Left renal cortex interstitium (tissue), 4 donors: ENCODE results near the gene PPFIBP2. TPM values are rescaled to one million over a fixed set of nuclear protein-coding genes. Genes with fewer than 3 reads are reported as not detected.

Experiments used
- DNase-seq, 4 donors: peaks; one replicate each; pipeline ENCODE4 v3.0.0-alpha.2; 2013; ENCODE audit warnings: low read depth in 4 of 4, low spot score in 2 of 4, missing footprints in 1 of 4
- polyA plus RNA-seq, 4 donors: library from polyadenylated mRNA; unstranded; fragments of 120-200 nt; gene quantifications; one replicate each; pipeline ENCODE4 v1.2.1, GENCODE V29; 2013; ENCODE audit not compliant: insufficient read length in 4 of 4

The PPFIBP2 gene
- polyA plus RNA-seq, result 10 to 100 TPM; 38.2 to 73.3 (median 61.1) TPM

DNA sequence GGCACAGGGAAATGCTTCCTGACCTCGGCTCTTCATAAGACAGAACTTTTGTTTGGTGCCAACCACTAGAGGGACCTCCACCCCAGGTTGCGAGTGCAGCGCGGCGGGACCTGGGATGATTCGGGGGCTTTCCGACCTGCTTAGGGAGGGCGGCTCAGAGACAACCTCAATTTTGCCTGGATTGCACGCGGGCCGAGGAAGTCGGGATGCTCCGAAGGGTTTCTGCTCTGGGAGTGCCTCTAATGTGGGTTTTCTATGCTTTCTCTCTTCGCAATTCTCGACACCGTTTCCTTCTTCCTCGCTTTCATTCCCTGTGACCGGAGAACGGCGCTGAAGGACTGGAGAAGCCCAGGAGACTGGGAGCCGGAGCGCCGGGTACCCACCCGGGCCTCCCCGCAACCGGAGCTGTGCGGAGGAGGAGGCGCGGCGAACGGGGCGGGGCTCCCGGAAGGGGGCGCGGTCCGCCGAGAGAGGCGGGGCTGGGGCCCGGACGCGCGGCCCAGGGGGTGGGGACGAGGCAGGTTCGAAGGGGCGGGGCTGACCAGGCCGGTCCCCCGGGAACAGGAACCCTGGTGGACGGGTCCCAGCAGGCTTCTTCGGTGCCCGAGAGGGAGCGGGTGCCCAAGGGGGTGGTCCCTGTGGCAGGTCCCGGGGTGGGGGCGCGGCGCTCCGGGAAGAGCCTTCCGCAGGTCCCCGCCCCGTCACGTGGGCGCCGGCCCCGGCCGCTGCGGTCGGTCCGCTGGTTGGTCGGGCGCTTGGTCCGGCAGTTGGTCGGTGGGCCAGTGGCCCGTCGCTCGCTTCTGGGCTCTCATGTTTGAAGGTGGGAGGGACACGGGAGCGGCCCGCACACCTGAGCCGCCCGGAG is at the start of gene PPFIBP2:
TSS of gene PPFIBP2 (plus strand) at position 766 of the 865 bp plus-strand sequence. CDS start 35,477 bp downstream, outside the sequence.
- DNase-seq, result peak; percentile 60 to 67 (median 63)

DNA sequence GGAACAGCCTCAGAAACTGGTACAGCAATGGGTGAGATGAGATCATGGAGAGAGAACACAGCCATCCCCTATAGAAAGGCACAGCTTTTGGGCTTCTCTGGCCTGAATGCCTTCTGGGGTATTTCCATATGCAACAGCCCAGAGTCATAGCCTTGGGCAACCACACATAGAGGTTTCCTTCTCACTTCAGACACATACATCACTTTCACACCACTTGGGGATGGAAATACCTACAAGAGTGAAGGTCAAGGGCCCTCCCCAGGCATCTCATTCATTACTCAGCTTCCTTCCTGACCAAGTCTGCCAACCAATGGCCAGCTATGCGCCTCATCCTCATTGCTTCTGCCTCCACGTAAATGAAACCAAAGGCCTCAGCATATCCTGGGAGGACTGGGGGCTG is 46.1 kb upstream of the PPFIBP2 start:
- no peak for DNase-seq

DNA sequence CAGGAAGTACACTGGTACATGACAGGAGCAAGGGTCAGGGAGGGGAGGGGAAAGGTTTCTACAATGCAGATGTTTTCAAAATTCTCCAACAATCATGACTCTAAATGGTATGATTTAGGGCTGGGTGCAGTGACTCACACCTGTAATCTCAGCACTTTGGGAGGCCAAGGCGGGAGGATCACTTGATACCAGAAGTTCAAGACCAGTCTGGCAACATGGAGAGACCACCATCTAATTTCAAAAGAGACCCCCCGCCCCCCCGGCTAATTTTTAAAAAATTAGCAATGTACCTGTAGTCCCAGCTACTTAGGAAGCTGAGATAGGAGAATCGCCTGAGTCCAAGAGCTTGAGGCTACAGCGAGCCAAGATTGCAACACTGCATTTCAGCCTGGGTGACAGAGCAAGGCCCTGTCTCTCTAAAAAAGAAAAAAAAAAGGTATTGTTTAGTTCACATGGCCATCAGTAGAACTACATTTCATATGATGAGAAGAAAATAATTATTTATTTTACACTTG is 44.4 kb upstream of the PPFIBP2 start:
- no peak for DNase-seq

DNA sequence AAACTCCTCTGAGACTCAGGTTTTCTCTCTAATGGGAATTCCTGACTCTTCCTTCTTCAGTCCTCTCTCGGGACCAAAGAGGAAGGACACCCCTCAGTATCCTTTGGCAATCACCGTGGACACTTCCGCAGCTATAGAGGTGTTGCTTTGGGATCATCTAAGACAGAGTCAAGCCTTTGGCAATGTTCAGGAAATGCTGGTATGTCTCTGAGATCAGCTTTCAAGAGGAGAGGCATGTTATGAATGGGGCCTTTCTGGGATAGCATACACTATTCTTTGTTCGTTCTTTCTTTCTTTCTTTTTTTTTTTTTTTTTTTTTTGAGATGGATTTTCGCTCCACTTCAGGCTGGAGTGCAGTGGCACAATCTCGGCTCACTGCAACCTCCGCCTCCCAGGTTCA is 42.7 kb upstream of the PPFIBP2 start:
- no peak for DNase-seq

DNA sequence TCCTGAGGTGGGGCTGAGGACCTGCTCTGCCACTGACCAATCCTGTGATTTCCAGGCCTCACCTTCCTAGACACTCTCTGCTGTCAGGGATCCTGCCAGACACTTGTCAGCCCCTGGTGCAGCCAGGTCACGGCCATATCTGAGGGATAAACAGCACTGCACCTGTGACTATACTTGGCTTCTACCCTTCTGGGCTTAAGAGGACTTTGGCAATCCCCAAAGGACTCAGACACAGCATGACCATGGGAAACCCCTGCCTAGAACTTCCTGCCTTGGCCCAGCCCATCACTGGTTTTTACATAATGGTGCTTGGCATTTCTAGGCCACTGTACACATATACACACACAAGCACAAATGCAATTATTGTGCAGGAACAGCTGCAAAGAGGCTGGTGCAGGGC is 40.1 kb upstream of the PPFIBP2 start:
- DNase-seq, result no peak

DNA sequence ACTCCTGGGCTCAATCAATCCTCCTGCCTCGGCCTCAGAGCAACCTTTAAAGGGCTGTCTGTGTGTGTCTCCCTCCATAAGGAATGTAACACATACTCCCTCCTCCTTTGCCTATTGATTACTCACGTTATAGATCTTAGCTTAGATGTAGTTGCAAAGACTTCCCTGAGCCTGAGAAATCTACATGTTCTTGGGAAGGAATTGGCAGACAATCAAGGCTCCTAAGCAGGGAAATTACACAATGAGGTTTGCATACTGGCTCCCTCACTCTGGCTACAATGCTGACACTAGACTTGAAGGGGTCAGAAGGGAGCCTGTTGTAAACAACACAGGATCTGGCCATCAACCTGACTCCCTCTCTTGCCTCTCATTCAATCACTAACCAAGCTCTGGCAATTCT is 33.7 kb upstream of the PPFIBP2 start:
- DNase-seq, result no peak

DNA sequence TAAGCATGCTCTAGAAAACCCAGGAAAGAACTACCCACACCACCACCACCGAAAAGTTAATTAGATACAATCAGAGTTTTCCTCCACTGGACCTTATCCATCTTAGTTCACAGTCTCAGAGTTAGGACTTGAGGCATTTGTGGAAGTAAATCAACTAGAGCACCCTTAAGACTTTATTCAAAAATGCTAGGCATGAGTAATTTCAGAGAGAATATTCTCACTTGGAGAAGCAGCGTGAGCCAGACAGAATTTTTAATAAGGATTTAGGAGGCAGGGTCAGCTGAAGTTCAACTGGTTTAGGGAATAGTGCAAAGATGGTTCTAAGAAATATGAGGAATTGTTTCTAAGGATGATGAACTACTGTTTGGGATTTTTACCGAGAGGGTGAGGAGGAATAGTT is 29.7 kb upstream of the PPFIBP2 start:
- DNase-seq, result no peak

DNA sequence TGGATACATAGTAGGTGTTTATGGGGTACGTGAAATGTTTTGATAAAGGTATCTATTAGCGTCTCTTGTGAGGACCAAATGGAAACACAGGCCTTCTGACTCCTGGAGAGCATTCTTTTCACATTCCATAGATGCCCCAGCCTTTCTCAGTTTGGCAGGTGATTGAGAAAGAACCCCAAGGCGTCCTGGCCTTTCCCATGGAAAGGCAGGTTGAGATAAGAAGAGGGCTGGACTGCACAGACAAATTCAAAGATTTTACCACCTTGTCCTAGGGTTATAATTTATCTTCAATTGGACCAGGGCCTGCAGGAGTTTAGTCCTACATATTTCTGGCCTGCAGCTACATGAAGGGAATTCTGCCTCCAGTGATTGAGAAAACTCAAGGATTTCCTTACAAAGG is 29.2 kb upstream of the PPFIBP2 start:
- DNase-seq, result no peak

DNA sequence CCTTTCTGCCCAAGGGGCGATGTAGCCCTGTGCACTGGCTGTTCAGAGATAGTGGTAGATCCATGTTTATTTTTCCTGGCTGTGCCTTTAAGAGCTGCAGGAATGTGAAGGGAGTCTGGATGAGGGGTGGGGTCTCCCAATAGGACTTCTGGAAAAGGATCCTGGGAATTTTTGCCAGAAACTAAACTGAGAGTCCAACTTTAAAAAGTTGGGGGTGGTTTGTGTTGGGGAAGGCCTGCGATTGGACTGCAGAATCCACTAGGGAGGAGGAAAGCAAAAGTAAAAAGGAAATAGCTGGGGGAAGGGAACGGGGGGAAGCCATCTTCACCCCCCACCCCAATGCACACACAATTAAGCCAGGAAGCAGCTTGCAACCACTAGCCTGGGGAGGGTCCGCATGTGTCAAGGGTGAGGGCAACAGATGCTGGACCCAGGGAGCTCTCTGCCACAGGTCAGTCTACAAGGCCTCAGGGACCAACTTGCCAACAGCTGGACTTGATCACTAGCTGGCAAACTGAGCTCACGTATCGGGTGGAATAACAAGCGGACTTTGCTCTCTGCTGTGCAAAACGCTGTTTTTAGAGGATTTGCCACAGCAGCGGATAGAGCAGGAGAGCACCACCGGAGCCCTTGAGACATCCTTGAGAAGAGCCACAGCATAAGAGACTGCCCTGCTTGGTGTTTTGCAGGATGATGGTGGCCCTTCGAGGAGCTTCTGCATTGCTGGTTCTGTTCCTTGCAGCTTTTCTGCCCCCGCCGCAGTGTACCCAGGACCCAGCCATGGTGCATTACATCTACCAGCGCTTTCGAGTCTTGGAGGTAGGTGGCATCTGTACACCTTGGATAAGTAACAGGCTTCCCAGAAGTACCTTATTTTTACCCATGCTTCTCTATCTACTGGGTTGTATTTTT is 28.4 kb upstream of the PPFIBP2 start, which contains the start of gene OLFML1:
TSS of gene OLFML1 (plus strand) at position 321 of the 912 bp plus-strand sequence. CDS start at position 691, 370 bp downstream.
- DNase-seq, result peak in 3 of 4 donors; percentile 30 to 50 (median 45)

DNA sequence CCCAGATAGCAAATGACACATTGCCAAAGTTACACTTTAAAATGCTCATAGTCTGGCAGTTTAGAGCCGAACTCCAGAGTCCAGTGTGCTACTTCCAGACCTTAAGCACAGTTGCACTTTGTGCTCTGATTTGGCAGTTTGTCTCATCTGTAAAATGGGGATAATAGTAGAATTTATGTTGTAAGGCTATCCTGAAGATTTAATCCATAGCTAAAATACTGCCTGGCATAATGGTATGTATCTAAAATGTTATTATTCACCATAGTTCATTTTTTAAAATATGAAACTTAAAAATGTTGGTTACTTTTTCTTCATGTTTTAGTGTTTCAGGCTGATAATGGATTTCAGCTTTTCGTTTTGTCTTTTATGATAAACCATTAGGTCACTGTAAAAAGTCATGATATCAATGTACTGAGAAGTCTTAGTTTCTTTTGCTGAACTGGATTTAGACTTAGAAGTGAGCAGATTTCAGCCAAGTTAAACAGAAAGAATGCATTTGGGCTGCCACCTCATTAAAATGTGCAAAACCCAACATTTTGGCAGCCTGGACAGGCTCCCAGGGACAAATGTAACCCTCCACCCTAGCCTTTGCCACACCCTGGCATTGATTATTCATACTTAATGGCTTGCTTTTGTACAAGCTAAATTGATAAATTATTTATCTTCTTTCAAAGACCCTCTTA is 27.6 kb upstream of the PPFIBP2 start:
- no peak for DNase-seq

DNA sequence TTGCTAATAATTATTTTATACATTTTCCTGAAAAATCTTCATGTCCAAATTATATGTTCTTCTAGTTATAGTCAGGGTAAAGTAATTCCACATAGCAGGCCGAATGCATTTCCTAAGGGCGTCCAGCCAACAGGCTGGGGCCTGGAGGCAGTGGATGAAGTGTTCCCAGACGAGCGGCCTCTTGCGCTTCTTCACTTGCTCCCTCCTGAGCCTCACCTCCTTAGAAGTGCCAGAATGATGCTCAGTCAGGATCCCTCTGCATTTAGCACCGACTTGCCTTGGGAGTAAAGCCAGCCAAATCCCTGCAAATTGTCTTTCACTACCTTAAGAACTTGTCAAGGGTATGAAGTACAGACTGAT is 27.0 kb upstream of the PPFIBP2 start:
- no peak for DNase-seq

DNA sequence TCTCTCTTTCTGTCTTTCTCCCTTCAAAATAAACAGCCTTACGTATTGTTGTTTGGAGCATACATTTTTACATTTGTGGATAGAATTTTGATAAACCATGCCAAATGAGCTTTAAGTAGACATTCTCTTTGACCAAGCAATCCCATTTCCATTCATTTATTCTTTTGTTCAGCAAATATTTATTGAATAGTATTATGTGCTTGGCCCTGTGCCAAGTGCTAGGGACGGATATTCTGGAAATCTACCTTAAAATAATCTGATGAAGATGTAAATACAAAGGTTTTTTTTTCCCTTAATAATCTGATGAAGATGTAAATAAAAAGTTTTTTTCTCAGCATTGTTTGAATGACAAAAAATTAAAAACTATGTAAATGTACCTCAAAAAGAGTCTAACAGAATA is 26.4 kb upstream of the PPFIBP2 start:
- DNase-seq, result no peak

DNA sequence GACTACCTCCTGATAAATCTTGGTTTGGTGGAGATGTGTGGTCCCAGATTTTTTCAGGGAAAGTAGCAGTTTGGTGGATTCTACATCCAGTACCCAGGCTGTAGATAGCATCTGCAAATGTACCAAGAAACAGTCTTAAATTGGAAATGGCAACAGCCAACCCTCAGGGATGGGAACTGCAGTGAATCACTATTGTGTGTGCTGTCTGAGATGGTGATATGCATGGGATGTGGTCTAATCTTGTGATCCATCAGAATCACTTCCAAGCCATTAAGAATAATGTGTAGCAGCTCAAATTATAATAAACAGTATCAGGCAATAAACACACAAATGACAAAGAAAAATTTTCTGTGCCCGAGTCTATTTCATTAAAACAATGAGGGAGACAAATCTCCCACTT is 25.1 kb upstream of the PPFIBP2 start:
- no peak for DNase-seq

DNA sequence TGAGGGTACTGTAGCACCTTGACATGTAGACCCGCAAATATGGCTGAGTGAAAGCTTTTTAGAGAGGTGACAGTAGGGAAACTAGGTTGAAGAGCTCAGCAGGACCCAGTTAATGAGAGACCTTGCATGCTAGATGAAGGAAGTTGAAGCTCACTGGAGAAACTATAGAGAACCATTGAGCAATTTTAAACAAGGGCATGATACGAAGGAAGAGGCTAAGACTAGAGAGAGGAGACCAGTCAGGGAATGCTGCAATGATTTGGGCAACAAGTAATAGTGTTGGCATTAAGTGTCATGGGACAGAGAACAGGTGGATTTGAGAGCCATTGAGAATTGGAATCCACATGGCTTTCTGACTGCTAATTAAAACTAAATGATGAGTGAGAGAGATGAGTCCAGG is 24.4 kb upstream of the PPFIBP2 start:
- no peak for DNase-seq

DNA sequence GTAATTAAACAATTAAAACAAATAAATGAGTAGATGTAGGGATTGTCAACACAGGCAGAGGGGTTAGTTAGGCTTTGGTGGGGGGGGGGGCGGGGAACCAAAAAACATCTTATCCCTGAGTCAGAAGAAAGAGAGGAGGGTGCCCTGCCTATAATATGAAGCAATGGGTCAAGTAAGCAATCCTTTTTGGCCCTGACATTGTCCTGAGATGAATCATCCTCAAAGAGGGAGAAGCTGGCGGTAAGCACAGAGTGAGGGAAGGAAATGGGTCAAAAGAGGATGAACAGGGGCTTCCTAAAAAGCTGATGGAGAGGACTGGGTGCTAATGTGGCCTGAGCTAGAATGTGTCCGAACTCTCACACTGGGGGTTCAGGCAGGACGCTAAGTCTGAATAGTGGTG is 23.7 kb upstream of the PPFIBP2 start:
- DNase-seq, result no peak

DNA sequence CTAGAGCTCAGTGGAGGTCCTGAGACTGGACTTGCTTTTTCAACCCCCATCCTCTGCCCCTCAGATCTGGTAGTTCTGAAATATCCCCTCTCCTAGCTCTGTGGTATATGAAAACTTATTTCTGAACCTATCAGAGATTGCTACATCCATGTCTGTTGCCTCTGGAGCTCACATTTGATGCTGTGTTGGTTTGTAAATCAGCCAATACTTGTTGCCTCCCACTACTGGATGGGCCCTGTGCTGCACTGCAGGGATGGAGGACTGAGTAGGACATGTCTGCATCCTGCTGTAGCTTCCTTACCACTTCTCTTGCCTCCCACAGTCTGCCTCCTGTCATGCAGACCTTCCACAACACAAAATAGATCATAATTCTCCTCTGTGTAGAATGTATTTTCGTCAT is 23.3 kb upstream of the PPFIBP2 start:
- no peak for DNase-seq

DNA sequence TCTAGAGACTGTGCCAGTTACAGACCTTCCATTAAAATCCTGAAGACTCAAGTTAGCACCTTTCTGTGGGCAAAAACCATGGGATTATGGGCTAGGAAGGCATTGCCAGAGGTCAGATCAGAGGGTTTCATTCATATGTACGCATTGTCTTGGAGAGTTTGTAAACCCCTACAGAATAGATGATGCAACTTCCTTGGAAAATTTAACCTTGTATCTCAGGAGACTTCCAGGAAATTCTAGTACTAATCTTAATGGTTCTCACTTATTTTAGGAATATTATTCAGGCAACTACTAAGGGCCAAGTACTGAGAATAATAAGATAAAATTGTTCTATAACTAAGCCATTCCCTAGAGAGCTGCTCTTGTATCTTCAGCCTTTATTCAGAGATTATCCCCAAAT is 21.5 kb upstream of the PPFIBP2 start:
- DNase-seq, result no peak

DNA sequence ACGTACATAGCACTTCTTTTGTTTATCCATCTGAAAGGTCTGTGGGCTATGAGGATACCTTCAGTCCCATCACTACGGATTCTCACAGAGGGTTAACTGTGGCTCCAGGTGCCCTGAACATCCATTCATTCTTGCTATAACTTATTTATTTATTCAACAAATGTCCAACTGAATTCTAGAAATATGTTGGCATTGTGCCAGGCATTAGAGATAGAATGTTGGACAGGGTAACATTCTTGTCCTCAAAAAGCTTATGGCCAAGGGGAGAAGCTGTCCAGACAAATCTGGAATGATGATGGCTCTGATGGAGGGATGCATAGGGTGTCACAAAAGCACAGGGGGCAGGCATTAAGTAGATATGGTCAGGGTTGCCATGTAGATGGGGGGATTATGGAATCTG is 20.1 kb upstream of the PPFIBP2 start:
- no peak for DNase-seq

DNA sequence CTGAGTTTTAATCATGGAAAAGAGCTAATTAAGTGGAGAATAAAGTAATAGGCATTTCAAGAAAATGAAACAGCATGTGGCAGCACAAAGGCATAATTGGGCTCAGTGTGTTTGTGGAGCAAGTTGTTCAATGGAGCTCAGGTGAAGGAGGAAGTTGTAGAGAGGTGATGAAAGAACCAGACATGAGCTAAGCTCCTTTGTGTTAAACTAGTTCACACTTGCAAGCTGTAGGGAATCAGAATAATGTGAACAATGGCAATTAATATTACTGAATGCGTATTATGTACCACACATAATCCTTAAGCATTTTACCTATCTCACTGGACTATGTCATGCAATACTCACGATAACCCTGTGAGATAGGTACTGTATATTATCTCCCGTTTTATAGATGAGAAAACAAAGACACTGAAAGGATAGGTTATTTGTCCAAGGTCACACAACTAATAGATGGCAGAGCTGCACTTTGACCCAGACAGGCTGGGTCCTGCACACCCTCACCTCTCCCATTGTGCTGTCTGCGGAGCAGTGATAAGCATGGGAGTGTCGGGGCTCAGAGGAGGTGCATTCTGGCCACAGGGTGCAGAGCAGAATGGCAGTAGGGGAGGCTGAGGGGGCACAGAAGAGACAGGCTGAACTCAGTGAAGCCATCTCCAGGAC is 19.6 kb upstream of the PPFIBP2 start:
- DNase-seq, result no peak

DNA sequence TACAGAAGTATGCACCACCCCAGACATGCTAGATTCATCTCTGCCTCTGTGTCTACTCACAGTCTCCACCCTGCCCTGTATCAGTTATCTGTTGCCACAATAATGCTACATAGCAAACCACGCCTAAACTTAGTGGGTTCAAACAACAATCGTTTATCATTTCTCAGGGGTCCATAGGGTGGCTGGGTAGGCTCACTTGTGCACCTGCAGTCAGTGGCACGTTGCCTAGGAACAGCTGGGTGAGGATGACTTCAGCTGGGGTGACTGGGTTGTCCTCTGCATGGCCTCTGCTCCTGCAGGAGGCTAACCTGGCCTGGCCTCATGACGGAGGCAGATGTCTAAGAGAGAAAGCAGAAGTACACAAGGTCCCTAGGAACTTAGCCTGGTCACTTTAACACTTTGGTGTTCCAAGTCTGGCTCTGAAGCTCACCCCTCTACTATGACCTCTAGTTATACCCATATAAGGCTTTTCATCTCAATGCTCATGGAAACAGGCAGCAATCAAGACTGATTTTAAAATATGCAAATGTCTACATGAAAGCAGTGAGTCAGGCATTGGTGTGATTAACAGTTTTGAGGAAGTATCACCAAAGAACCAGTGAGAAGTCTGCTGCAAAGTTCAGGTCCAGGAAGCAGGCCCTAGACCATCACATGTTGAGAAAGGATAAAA is 17.8 kb upstream of the PPFIBP2 start:
- no peak for DNase-seq
